SK-N-SH (cell line): ENCODE data around the gene PCNX3.

Source experiments
- EP300 ChIP-seq, 2 experiments: IDR thresholded peaks; 2 replicates each; pipeline versions ENCODE4 v1.4.0 to v1.6.1; 2012; ENCODE audit warnings: borderline replicate concordance in 1 of 2, low read depth in 1 of 2, low read length in 1 of 2
- JUND ChIP-seq: IDR thresholded peaks from 2 replicates; pipeline ENCODE4 v1.4.0; 2012
- NFIC ChIP-seq: IDR thresholded peaks from 2 replicates; pipeline ENCODE4 v1.4.0; 2012; ENCODE audit warnings: borderline replicate concordance
- NRF1 ChIP-seq: IDR thresholded peaks from 2 replicates; pipeline ENCODE4 v1.6.1; 2012; ENCODE audit warnings: low read depth, mild to moderate bottlenecking, low read length
- POLR2AphosphoS5 ChIP-seq: IDR thresholded peaks from 2 replicates; pipeline ENCODE4 v1.6.1; 2012; ENCODE audit warnings: low read depth, low read length
- RFX5 ChIP-seq: IDR thresholded peaks from 2 replicates; pipeline ENCODE4 v1.6.1; 2012; ENCODE audit warnings: mild to moderate bottlenecking, improper control_type of control experiment, low read length
- SIN3A ChIP-seq: IDR thresholded peaks from 2 replicates; pipeline ENCODE4 v1.6.1; 2012; ENCODE audit warnings: low read depth, mild to moderate bottlenecking, low read length, moderate library complexity, borderline replicate concordance
- TAF1 ChIP-seq: IDR thresholded peaks from 2 replicates; pipeline ENCODE4 v1.6.1; 2012; ENCODE audit warnings: low read depth, mild to moderate bottlenecking, low read length, moderate library complexity, borderline replicate concordance
- YY1 ChIP-seq: IDR thresholded peaks from 2 replicates; pipeline ENCODE4 v1.4.0; 2012; ENCODE audit warnings: low read depth, mild to moderate bottlenecking
- TF ChIP-seq, protein P1 (sequence below): fragments of 200-600 bp; sonication (generic); IDR thresholded peaks from 2 replicates; pipeline ENCODE4 v1.6.1; 2017; ENCODE audit warnings: antibody characterized with exemption, mild to moderate bottlenecking, moderate library complexity
- TF ChIP-seq, protein P2 (sequence below): IDR thresholded peaks from 2 replicates; pipeline ENCODE4 v1.6.1; 2012; ENCODE audit warnings: mild to moderate bottlenecking, low read depth, low read length, moderate library complexity
- TF ChIP-seq, protein P3 (sequence below): fragments of 150-350 bp; IDR thresholded peaks from 2 replicates; pipeline ENCODE4 v1.6.1; 2017; ENCODE audit warnings: antibody characterized with exemption, low read length, low read depth, borderline replicate concordance

DNA sequence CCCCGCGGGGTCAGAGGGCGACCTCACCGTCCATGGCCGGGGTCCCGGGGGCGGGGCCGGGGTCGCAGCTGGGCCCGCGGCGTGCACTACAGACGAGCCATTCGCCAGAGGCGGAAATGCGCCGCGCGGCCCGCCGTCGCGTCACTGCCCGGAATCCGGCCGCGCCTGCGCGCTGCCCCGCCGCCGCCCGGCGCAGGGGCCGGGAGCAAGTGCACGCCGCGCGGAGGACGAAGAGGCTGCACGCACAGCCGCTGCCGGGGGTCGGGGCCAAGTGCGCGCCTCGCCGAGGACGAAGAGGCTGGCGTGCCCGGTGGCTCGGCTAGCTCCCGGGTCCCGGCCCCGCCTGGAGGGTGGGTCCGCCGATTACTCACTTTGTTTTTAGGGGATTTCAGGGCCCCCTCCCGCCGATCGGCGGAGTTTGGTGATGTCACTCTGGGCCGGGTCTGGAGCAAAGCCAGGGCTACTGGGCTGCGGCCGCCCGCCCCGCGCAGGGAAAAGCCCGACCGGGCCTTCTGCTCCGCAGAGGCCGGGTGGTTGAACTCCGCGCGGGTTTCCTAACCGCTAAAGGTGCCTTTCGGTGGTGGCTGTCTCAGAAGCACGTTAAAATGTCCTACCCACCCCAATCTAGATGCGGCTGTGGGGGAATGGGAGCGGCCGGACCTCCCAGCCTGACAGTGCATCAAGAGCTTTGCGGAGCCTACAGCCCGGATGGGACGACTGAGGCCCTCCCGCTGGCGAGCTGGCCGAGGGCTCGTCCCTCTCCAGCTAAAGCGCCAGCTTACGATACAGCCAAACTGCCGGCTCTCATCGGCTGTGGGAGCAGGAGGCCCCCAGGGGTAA lies 47.4 kb downstream of the PCNX3 start, which contains the start of gene RELA:
- TF ChIP-seq, protein P1, sequence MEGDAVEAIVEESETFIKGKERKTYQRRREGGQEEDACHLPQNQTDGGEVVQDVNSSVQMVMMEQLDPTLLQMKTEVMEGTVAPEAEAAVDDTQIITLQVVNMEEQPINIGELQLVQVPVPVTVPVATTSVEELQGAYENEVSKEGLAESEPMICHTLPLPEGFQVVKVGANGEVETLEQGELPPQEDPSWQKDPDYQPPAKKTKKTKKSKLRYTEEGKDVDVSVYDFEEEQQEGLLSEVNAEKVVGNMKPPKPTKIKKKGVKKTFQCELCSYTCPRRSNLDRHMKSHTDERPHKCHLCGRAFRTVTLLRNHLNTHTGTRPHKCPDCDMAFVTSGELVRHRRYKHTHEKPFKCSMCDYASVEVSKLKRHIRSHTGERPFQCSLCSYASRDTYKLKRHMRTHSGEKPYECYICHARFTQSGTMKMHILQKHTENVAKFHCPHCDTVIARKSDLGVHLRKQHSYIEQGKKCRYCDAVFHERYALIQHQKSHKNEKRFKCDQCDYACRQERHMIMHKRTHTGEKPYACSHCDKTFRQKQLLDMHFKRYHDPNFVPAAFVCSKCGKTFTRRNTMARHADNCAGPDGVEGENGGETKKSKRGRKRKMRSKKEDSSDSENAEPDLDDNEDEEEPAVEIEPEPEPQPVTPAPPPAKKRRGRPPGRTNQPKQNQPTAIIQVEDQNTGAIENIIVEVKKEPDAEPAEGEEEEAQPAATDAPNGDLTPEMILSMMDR: no peak
- no peak for TF ChIP-seq YY1
- TF ChIP-seq, protein P2, sequence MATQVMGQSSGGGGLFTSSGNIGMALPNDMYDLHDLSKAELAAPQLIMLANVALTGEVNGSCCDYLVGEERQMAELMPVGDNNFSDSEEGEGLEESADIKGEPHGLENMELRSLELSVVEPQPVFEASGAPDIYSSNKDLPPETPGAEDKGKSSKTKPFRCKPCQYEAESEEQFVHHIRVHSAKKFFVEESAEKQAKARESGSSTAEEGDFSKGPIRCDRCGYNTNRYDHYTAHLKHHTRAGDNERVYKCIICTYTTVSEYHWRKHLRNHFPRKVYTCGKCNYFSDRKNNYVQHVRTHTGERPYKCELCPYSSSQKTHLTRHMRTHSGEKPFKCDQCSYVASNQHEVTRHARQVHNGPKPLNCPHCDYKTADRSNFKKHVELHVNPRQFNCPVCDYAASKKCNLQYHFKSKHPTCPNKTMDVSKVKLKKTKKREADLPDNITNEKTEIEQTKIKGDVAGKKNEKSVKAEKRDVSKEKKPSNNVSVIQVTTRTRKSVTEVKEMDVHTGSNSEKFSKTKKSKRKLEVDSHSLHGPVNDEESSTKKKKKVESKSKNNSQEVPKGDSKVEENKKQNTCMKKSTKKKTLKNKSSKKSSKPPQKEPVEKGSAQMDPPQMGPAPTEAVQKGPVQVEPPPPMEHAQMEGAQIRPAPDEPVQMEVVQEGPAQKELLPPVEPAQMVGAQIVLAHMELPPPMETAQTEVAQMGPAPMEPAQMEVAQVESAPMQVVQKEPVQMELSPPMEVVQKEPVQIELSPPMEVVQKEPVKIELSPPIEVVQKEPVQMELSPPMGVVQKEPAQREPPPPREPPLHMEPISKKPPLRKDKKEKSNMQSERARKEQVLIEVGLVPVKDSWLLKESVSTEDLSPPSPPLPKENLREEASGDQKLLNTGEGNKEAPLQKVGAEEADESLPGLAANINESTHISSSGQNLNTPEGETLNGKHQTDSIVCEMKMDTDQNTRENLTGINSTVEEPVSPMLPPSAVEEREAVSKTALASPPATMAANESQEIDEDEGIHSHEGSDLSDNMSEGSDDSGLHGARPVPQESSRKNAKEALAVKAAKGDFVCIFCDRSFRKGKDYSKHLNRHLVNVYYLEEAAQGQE: no peak
- peak; percentile 79 for TF ChIP-seq NRF1
- no peak for TF ChIP-seq EP300 (IDR thresholded peaks at IDR 0.05; ENCODE audit: borderline replicate concordance in 1 of 2, low read depth in 1 of 2, low read length in 1 of 2)
- TF ChIP-seq RFX5: no peak
- TF ChIP-seq POLR2AphosphoS5: peak; percentile 77; the same call in 1 of the 2 replicates
- TF ChIP-seq NFIC: peak; percentile 90
- TF ChIP-seq, protein P3, sequence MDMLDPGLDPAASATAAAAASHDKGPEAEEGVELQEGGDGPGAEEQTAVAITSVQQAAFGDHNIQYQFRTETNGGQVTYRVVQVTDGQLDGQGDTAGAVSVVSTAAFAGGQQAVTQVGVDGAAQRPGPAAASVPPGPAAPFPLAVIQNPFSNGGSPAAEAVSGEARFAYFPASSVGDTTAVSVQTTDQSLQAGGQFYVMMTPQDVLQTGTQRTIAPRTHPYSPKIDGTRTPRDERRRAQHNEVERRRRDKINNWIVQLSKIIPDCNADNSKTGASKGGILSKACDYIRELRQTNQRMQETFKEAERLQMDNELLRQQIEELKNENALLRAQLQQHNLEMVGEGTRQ: no peak
- peak; percentile 25; the same call in 1 of the 2 replicates for TF ChIP-seq TAF1
- TF ChIP-seq JUND: 0 out of 2 replicates have a peak, but pooled peaks have one; percentile 19
- TF ChIP-seq SIN3A: peak; percentile 38; the same call in 1 of the 2 replicates
